ENCODE data around the gene IFNL4.
"Not testable (repeated sequence)": the region's sequence is repeated elsewhere in the genome, so short reads cannot be mapped to it uniquely, and the experiment has no call there.

The IFNL4 gene

DNA sequence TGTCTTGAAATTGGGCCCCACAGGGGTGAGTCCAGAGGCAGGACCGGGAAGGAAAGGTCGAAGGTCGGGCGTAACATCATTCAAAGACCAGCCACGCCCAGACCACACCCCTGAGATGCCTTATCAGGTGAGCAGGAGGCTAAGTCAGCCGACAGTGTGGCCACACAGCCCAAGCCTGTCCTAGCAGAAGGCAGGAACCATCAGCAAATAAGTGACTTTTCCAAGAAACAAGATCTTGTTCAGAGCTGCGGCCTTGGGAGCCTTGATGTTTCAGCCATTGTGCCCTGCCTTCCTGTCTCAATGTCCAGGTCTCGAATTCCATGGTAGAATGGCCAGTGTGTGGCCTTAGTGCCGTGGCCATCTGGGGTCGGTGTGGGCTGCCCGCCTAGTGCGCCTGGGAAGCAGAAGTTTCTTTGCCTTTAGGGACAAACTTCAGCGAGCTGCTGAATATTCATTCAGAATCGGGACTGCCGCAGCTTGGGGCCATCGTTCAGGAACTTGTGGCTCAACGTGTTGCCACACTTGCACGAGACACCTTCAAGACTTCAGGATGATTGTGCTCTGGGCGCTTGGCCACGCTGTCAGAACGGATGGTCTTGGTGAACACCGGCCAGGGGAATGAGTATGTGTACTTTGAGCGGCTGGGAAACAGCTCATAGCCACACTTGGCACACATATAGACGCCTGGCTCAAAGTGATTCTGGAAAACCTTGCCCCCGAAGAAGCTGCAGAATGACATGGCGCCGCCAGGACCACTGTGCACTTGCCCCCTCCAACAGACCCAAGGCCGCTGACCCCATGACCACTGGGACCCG lies 6.1 kb upstream of the IFNL4 start:
- no peak for DNase-seq (ENCODE audit: low read depth)

DNA sequence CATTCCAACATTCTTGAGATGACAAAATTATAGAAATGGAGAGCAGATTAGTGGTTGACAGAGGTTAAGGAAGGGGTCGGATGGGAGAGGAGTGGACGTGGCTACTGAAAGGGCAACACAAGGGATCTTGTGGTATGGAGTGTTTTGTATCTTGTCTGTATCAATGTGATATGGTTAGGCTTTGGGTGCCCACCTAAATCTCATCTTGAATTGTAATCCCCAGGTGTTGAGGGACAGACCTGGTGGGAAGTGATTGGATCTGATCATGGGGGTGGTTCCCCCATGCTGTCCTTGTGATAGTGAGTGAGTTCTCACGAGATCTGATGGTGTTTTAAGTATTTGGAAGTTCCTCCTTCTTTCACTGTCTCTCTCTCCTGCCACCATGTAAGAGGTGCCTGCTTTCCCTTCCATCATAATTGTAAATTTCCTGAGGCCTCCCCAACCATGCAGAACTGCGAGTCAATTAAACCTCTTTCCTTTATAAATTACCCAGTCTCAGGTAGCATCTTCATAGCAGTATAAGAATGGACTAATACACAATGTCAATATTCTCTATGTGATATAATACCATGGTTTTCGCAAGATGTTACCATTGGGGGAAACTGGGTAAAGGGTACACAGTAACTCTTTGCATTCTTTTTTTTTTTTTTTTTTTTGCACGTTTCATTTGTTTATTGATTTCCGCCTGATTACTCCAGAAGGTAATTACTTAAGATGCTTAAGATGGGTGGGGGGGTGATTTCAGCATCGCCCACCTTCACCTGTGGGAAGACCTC lies 4.9 kb upstream of the IFNL4 start:
- no peak for DNase-seq (ENCODE audit: low read depth)

DNA sequence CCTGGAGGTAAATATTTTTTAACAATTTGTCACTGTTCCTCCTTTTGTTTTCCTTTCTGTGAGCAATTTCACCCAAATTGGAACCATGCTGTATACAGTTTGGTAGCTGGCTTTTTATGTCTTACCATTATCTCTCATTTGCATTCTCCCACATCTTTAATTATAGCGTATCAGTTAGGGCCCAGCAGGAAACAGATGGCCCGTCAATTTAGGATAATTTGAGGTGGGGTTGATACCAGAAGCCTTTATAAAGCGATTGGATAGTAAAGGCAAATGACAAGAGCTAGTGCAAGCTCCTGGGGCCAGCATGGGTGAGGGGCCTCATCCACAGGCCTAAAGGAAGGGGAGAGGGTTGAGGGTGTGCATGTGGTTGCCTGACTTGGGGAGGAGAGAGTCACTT lies 3.8 kb upstream of the IFNL4 start:
- DNase-seq (ENCODE audit: low read depth): no peak

DNA sequence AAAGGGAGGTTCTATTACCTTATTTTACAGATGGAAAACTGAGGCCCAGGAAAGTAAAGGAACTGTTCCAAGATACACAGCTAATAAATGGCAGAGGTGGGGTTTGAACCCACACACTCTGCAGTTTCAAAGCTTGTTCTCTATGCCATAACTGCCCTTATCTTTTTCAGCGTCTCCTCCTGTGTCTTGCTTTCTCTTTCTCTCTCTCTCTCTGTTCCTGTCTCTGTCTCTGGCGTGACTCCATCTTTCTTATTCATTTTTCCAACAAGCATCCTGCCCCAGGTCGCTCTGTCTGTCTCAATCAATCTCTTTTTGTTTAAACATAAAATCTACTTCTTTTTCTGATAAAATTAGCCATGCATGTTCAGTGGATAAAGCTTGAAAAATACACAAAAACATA lies 3.2 kb upstream of the IFNL4 start:
- DNase-seq (ENCODE audit: low read depth): no peak

DNA sequence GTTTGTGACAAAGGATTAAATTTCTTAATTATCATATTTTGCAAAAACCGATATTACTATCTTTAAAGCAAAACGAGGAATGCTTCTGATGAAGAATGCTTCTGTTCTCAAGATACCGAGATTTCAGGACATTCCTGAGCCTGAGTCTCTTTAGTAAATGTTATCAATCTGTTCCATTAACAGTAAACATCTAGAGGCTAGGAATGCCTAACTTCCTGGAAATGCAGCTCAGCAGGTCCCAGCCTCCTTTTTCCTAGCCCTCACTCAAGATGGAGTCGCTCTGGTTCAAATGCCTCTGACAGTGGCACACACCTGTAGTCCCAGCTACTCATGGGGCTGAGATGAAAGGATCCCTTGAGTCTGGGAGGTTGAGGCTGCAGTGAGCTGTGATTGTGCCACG lies 2.4 kb upstream of the IFNL4 start:
- no peak for DNase-seq (ENCODE audit: low read depth)

DNA sequence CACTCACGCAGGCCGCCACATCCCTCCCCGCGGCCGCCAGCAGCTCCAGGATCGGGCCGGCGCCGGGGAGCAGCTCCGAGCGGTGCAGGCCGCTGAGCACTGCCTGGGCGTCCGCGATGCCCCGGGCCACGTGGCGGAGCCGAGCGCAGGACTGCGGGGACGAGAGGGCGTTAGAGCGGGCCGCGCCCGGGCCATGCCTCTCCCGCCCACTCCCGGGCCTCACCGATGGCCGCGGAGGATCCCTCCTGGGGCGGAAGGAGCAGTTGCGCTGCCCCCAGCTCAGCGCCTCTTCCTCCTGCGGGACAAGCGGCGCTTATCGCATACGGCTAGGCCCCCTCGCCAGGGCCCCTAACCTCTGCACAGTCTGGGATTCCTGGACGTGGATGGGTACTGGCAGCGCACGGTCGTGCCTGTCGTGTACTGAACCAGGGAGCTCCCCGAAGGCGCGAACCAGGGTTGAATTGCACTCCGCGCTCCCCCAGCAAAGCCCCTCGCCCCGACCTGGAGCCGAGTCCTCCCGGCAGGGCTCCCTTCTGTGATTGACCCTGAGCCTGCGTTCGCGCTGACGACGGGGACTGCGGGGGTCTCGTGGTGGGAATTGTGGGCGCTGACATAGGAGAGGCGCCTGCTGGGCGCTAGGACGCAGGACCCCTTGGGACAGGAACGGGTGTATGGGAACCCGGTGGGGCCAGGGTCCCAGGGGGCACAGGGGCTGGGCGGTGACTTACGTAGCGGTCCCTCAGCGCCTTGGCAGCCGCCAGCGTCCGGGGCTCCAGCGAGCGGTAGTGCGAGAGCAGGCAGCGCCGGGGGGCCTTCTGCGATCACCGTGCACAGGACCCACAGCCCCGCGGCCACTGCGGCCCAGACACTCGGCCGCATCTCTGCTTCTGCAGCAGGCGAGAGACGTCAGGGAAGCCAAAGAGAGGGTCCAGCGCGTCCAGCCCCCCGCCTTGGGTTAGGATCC lies 673 bp downstream of the IFNL4 start:
- DNase-seq (ENCODE audit: low read depth): no peak

DNA sequence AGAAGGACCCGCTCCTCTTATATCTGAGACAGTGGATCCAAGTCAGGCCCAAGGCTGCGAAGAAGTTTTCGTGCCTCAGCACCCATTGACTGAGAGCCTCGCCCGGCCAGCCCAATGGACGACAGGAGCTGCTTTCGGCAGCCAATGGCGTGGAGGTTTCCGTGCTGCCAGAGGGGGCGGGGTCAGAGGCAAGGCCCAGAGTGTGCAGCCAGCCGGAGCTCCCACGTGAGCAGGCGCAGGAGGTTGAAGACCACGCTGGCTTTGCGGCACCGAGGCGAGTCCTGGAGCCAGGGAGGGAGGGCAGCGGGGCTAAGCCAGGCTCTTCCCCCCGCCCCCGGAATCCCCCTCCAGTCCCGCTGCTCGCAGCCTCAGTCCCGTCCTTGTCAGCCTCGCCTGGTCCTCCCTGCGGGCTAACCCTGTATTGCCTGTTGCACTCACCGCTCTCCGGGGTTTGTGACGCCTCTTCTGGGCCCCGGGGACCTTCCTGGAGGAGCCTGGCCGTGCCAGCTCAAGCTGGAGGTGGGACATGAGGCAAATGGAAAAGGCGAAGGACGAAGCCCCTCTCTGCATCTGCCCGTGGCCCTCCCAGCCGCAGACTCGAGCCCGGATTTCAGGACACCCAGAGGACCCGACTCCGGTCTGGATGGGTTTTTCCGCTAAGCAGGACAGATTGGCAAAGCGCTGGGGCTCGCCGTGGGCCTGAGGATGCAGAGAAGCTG lies 1.5 kb downstream of the IFNL4 start:
- no peak for DNase-seq (ENCODE audit: low read depth)

DNA sequence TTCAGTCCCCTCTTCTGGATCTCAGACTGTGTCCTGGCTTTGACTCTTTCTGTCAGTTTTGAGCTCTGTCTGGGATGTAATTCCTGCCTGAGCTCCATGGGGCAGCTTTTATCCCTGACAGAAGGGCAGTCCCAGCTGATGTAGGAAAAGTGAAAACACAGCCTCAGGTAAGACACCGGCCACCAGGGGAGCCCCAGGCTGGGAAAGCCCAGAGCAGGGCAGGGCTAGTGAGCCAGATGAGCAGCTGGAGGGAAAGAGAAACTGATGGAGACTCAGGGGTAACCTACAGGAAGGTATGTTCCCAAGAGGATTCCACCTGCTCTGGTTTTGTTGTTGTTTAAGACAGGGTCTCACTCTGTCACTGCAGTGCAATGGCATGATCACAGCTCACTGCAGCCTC lies 3.5 kb downstream of the IFNL4 start:
- DNase-seq (ENCODE audit: low read depth): not testable (repeated sequence)

DNA sequence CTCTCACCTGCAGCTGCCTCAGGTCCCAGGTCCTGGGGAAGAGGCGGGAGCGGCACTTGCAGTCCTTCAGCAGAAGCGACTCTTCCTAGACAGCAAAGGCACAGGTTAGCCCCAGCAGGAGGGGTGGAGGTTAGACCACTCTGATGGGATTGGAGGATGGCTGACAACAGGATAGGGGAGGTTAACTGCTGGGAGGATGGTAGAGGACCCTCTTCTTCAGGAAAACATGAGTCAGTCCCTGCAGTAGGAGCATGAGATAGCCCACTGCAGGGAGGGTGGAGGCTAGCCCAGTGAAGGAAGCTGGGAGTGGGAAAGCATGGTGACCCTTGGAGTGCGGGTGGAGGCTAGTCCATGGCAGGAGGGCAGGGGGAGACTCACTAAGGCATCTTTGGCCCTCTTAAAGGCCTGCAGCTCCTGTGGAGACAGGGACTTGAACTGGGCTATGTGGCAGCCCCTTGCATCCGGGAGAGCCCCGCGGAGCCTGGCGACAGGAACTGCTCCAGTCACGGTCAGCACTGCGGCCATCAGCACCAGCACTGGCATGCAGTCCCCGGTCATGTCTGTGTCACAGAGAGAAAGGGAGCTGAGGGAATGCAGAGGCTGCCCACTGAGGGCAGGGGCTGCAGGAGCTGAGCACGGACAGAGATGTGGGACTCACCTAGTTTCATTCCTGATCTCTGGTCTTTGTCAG lies 4.1 kb downstream of the IFNL4 start, which contains the start of gene IFNL3:
IFNL3 (minus strand) TSS at position 597 of the 691 bp plus-strand sequence; CDS start at position 558, 39 bp downstream.
- not testable (repeated sequence) for DNase-seq (ENCODE audit: low read depth)

DNA sequence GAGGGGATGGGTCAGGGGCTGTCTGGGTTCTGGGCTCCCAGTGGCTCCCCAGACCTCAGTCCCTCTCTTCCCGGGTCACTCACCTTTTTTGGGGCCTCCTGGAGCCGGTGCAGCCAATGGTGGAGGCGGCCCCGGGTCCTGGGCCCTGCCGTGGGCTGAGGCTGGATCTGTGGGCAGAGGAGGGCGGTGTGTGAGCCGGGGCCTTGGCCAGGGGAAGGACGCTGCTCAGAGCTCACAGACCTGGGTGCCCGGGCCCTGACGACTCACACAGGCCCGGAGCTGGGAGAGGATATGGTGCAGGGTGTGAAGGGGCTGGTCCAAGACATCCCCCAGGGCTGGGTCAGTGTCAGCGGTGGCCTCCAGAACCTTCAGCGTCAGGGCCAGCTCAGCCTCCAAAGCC lies 4.9 kb downstream of the IFNL4 start:
- DNase-seq (ENCODE audit: low read depth): not testable (repeated sequence)

DNA sequence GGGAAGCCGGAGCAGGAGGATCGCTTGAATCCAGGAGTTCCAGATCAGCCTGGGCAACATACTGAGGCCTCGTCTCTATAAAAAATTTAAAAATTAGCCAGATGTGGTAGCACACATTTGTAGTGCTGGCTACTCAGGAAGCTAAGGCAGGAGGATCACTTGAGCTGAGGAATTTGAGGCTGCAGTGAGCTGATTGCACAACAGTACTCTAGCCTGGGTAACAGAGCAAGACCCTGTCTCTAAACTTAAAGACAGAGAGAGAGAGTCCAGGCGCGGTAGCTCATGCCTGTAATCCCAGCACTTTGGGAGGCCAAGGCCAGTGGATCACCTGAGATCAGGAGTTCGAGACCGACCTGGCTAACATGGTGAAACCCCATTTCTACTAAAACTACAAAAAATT lies 8.2 kb downstream of the IFNL4 start:
- DNase-seq (ENCODE audit: low read depth): no peak

DNA sequence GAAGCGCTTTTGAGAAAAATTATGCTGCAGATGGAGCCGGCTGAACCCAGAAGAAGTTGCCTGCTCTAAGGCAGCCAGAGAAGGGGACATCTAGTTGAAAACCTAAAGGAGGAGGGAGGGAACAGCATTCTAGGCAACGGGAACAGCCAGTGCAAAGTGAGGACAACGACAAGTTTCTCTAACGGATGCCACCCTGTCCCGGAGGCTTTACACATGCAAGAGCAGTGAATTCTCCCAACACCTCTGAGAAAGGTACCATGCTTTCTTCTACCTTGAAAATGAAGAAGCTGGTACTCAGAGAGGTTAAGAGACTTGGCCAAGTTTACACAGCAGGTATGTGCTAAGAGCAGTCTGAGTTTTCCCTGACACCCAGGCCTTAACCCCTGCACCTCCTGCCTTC lies 9.7 kb downstream of the IFNL4 start:
- no peak for DNase-seq (ENCODE audit: low read depth)

DNA sequence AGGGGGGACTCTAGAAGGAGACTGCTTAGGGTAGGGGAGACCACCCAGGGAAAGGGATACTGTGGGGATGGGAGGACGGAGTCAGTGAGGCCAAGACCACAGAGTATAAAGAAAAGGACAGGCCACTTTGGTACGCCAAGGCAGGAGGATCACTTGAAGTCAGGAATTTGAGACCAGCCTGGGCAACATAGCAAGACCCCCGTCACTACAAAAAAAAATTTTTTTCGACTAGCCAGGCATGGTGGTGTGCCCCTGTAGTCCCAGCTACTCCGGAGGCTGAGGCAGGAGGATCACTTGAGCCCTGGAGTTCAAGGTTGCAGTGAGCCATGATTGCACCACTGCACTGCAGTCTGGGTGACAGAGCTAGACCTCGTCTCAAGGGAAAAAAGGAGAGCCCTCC lies 10.4 kb downstream of the IFNL4 start:
- no peak for DNase-seq (ENCODE audit: low read depth)

DNA sequence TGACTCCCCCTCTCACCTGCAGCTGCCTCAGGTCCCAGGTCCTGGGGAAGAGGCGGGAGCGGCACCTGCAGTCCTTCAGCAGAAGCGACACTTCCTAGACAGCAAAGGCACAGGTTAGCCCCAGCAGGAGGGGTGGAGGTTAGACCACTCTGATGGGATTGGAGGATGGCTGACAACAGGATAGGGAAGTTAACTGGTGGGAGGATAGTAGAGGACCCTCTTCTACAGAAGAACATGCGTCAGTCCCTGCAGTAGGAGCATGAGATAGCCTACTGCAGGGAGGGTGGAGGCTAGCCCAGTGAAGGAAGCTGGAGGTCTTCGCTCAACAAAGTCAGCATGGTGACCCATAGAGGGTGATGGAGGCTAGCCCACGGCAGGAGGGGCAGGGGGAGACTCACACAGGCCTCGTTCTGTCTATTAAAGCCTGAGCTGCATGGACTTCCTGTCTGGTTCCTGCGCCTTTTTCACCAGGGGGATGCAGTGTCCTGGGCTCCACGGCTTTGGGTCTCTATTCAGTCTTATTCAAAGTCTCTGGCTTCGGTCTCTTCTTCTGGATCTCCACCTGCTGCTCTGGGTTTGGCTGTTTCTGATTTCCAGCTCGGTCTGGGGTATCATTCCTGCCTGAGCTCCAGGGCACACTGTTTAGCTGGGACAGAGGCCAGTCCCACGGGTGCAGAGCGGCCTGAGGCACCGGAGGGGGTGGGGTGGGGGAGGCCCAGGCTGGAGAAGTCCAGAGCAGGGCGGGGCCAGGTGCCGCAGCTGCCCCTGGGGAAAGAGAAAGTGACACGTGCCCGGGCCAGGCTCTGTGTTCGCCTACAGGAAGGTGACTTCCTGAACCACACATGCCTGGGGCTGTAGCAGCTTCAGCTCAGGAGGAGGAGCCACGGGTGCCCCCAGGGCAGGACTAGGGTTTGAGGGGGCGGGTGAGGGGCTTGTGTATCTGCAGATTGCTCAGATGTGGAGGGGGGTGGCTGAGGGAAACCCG lies 11.2 kb downstream of the IFNL4 start:
- DNase-seq (ENCODE audit: low read depth): peak; percentile 29

DNA sequence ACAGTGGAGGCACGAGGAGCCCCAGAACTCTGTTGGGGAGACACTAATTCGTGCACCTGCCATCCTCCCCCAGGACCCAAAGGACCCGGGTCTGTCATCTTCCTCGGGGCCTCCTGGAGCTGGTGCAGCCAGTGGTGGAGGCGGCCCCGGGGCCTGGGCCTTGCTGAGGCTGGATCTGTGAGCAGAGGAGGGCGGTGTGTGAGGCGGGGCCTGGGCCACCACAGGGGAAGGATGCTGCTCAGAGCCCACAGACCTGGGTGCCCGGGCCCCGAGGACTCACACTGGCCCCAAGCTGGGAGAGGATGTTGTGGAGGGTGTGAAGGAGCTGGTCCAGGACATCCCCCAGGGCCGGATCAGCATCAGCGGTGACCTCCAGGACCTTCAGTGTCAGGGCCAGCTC lies 12.1 kb downstream of the IFNL4 start:
- DNase-seq (ENCODE audit: low read depth): peak; percentile 30

DNA sequence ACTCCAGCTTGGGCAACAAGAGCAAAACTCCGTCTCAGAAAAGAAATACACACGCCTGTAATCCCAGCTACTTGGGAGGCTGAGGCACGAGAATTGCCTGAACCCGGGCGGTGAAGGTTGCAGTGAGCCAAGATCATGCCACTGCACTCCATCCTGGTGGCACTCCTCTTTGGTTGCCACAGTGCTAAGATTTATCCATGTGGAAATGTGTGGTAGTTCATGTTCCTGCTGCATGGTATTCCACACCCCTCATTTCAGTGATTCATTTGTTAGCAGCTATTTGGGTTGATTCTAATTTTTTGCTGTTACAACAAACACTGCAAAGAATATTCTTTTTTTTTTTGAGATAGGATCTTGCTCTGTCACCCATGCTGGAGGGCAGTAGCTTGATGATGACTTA lies 15.9 kb downstream of the IFNL4 start:
- DNase-seq (ENCODE audit: low read depth): no peak

DNA sequence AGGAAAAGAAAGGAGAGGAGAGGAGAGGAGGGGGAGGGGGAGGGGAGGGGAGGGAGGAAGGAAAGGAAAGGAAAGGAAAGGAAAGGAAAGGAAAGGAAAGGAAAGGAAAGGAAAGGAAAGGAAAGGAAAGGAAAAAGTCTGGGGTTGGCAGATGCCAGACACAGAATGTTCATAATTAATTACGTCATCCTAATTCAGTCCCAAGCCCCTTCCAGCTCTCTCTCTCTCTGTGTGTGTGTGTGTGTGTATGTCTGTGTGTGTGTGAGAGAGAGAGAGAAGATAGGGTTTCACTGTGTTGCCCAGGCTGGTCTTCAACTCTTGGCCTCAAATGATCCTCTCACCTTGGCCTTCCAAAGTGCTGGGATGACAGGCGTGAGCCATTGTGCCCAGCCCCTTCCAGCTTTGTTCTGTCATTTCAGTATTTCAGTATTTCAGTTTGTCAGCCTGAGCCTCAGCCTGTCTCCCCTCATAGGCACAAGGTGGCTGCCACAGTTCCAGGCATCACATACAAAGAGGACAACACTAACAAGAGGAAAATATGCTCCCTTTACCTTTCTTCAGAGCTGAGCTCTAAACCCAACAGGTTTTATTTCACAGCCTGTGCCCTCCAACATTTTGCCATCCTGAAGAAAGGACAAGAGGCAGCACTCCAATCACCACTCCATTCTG lies 18.4 kb downstream of the IFNL4 start:
- no peak for DNase-seq (ENCODE audit: low read depth)

DNA sequence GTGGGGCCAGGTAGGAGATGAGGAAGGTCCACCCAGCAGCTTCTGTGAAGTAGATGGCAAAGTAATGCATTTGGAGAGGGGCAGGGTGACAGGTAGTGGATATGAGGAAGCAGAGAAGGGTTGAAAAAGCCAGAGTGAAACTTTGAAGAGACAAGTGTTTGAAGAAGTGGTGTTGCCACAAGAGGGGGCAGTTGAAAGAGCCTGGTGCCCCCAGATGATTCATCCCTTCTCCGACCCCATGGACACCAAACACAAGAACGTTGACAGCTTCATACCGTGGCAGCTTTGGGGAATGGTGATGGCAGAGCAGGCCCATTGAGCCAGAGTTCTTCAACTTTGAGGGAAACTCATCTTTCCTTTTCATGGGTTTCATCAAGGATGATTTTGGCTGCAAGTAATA lies 23.7 kb downstream of the IFNL4 start:
- no peak for DNase-seq (ENCODE audit: low read depth)

DNA sequence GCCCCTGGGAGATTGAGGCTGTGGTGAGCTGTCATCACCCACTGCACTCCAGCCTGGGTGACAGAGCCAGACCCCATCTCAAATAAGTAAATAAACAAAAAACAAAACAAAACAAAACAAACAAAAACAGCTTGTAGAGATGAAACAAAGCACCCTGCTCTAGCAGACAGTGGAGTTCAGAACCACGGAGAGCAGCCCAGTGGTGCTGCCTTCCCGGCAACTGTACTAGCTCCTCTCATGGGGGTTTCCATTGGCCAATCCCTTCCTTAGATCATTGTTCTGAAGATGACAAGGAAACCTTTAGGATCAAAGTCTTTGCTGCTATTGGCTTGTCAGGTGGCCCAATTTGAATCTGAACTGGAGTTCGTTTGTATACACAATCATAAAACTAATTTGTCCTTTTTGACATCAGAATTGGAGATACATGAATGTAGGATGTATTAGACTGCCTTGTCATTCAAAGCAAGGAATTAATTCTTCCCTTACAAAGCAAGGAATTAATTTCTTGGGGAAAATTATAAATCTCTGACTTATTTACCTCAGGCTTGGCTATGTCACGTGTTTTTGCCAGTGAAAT lies 24.9 kb downstream of the IFNL4 start:
- no peak for DNase-seq (ENCODE audit: low read depth)
